ENCODE measurements around the gene RFX3.

RFX3 gene

DNA sequence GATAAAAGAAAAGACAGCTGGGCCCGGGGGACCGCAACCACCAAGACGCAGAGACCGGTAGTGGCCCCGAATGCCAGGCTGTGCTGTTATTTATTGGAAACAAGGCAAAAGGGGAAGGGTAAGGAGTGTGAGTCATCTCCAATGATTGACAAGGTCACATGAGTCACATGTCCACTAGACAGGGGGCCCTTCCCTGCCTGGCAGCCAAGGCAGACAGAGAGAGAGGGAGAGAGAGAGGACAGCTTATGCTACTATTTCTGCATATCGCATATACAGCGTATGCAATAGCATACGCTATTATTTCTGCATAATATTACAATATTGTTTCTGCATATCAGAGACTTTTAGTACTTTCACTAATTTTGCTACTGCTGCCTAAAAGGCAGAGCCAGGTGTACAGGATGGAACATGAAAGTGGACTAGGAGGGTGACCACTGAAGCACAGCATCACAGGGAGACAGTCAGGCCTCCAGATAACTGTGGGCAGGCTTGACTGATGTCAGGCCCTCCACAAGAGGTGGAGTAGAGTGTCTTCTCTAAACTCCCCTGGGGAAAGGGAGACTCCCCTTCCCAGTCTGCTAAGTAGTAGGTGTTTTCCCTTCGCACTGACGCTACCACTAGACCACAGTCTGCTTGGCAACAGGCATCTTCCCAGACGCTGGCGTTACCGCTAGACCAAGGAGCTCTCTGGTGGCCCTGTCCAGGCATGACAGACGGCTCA, 50.3 kb downstream of the RFX3 start:
- peak overlapping the region; percentile 27 for H3K4me3 Mint-ChIP-seq
- no peaks in the 10 kb centered on the region for H3K27me3 Mint-ChIP-seq
- peak overlapping the region; percentile 75 for H3K27ac Mint-ChIP-seq
- H3K9me3 Mint-ChIP-seq, result no peaks in the 10 kb centered on the region
- H3K4me1 Mint-ChIP-seq (ENCODE audit: low read depth), result peaks cover 76% of the 10 kb centered on the region
- peaks cover 42% of the 10 kb centered on the region for H3K36me3 Mint-ChIP-seq (ENCODE audit: low read depth)

DNA sequence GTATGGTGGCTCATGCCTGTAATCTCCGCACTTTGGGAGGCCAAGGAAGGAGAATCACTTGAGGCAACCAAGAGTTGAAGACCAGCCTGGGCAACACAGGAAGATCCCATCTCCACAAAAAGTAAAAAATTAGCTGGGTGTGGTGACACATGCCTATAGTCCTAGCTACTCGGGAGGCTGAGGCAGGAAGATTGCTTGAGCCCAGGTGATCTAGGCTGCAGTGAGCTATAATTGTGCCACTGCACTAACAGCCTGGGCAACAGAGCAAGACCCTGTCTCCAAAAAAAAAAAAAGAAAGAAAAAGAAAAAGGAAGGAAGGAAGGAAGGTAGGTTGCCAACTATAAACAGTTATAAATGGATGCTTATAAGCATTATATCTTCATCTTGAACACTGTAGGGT, 51.0 kb downstream of the RFX3 start:
- peaks cover 41% of the 10 kb centered on the region for H3K36me3 Mint-ChIP-seq (ENCODE audit: low read depth)
- no peaks in the 10 kb centered on the region for H3K9me3 Mint-ChIP-seq
- no peak overlapping the region for H3K4me3 Mint-ChIP-seq
- H3K27ac Mint-ChIP-seq, result peak overlapping the region; percentile 75
- H3K4me1 Mint-ChIP-seq (ENCODE audit: low read depth), result peaks cover 71% of the 10 kb centered on the region
- no peaks in the 10 kb centered on the region for H3K27me3 Mint-ChIP-seq

DNA sequence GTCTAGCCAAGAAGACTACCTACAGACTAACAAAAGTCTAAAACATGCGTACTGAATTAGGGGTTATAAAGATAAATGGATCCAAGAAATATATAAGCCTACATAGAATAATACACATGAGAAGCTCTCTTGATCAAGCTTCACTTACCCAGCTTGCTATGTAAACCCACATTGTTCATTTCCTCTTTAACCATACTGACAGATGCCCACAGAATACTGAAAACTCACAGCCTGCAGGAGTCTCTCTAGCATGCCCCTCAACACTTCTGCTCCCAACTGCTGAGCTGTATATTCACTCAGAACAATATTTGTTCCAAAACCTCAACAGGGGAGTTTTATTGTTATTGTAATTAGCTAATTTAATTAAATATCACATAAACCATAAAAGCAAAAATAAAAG, 52.4 kb downstream of the RFX3 start:
- Mint-ChIP-seq H3K9me3 (no peaks in the 10 kb centered on the region), H3K27me3 (no peaks in the 10 kb centered on the region), H3K4me1 (ENCODE audit: low read depth) (peaks cover 59% of the 10 kb centered on the region), H3K36me3 (ENCODE audit: low read depth) (peaks cover 30% of the 10 kb centered on the region), H3K4me3 (no peak overlapping the region), H3K27ac (peak overlapping the region; percentile 21)

DNA sequence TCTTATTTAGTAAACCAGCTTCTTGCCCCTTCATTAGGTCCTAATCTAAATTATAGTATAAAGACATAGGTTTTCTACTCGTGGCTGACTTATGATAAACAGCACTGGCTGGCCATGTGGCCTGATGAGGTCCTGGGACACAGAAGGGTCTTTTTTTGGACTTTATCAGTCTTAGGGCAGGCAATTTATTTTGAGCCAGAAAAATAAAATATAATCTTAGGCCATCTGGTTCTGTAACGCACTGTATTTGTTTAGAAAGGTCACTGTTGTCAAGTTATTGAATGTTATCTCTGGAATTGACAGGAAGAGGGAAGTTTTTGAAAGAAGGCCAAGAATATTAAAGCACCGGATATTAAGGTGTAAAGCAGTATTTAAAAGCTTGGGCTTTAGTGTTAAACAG, 53.9 kb downstream of the RFX3 start:
- no peak overlapping the region for H3K27ac Mint-ChIP-seq
- H3K9me3 Mint-ChIP-seq, result no peaks in the 10 kb centered on the region
- no peak overlapping the region for H3K4me3 Mint-ChIP-seq
- H3K27me3 Mint-ChIP-seq, result no peaks in the 10 kb centered on the region
- H3K4me1 Mint-ChIP-seq (ENCODE audit: low read depth), result peaks cover 53% of the 10 kb centered on the region
- H3K36me3 Mint-ChIP-seq (ENCODE audit: low read depth), result peaks cover 16% of the 10 kb centered on the region

DNA sequence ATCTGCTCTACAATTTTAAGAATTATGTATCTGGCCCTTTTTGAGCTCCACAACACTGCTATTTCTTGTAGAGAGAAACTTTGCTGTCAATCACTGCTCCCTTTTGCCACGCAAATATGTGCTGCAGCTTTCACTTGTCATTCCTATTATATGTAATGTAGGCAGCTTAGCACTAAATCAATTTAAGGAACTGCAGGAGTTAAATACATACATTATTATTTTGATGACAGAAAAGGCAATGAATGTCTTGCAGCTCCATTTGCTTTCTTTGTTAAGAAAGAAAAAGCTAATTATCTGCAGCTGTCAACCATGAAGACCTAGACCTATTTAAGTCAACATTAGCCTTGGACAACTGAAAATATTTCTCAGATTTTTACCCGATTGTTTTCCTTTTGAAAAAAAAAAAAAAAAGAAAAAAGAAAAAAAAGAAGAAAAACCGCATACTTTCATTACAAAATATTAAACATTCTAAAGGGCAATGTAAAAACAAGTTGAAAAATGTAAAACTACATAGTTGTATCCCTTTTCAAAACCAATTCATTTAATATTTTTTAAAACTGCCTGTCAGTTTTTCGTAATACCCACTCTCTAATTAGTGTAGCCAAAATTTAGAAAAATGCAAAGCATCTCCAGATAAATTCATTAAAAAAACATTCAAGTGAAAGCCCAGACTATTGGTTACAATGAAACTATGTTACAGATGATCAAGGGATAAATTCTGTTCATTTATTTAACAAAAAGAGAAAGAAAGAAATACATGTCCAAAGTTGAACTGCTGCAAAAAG, 57.2 kb downstream of the RFX3 start:
- peaks cover 10% of the 10 kb centered on the region for H3K36me3 Mint-ChIP-seq (ENCODE audit: low read depth)
- no peak overlapping the region for H3K27ac Mint-ChIP-seq
- H3K4me1 Mint-ChIP-seq (ENCODE audit: low read depth), result peaks cover 28% of the 10 kb centered on the region
- no peaks in the 10 kb centered on the region for H3K27me3 Mint-ChIP-seq
- H3K4me3 Mint-ChIP-seq, result no peak overlapping the region
- no peaks in the 10 kb centered on the region for H3K9me3 Mint-ChIP-seq

DNA sequence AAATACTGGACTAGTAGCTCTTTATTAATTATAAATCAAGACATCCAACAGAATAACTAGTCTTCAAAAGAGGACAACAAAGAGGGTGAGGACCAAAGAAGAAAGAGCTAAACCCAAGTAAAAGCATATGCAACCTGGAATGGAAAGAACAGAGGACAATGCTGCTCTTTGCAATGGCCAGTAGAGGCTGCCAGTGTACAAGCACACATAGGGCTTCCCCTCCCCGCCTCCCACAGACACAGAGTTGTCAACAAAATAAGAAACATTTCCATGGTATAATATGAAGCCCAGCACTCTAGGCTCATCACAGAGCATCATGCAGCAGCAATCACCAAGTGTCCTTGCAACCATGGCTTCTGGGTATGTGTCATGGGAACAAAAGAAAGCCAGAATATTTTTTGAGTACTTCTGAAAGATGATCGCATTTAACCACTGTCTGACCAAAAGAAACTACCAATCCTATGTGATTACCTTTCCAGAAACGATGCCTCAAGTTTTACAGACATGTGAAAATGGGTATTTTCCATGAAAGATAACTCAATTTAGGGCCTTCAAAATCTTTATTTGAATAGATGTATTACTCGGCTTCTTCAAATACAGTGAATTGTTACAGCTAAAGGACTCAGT, 58.1 kb downstream of the RFX3 start:
- Mint-ChIP-seq H3K4me3 (no peak overlapping the region), H3K27ac (peak overlapping the region; percentile 7), H3K36me3 (ENCODE audit: low read depth) (peaks cover 10% of the 10 kb centered on the region), H3K4me1 (ENCODE audit: low read depth) (peaks cover 20% of the 10 kb centered on the region), H3K9me3 (no peaks in the 10 kb centered on the region), H3K27me3 (no peaks in the 10 kb centered on the region)

DNA sequence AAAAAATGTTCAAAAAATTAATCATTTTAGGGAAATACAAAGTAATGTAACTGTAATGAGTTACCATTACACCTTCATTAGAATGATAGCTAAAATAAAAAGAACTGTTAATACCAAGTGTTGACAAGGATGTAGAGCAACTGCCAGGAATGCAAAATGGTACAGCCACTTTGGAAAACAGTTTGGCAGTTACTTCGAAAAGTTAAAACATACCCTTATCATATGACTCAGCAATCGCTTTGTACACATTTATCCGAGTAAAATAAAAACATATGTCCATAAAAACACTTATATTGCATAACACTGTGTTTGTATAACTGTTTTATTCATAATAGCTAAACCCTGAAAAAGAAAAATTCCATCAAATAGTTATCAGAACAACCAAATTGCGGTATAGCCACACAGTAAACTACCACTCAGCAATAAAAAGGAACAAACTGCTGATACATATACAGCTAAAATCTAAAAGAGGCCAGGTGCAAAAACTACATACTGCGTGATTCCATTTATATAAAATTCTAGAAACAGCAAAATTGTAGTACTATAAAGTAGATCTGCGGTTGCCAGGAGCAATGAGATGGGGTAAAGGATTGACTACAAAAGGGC, 61.7 kb downstream of the RFX3 start:
- Mint-ChIP-seq H3K27ac (no peak overlapping the region), H3K4me1 (ENCODE audit: low read depth) (peaks cover 13% of the 10 kb centered on the region), H3K9me3 (no peaks in the 10 kb centered on the region), H3K27me3 (no peaks in the 10 kb centered on the region), H3K4me3 (no peak overlapping the region), H3K36me3 (ENCODE audit: low read depth) (peaks cover 4% of the 10 kb centered on the region)

DNA sequence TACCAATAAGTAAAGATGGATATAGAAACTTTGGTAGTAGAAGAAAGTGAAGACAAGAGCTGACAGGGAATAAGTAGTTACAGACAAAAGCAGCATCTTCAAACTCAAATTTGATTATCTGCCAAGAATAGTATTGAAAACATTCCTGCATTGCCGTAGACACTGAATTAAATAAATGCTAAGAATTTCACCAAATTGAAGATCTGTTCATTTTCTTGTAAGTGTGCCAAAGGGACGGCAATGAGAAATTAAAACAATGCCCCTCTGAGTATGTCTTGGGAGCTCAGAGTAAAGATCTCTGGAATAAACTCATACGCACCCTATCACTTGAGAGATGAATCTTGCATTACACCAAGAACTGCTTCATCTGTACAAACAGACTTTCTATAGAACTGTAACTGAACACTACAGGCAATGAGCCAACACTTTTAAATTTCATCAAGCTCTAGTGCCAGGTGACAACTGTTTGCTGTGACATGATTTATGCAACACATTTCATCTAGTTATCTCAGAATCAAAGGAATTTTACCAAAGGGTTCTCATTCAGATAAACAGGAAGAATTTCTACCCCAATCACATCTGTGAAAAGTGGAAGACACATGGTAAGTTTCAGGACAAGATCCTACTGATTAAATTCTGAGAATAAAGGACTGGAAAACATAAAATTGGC, 66.9 kb downstream of the RFX3 start:
- Mint-ChIP-seq H3K27me3 (no peaks in the 10 kb centered on the region), H3K4me1 (ENCODE audit: low read depth) (no peaks in the 10 kb centered on the region), H3K4me3 (no peak overlapping the region), H3K36me3 (ENCODE audit: low read depth) (peaks cover 8% of the 10 kb centered on the region), H3K27ac (no peak overlapping the region), H3K9me3 (no peaks in the 10 kb centered on the region)

DNA sequence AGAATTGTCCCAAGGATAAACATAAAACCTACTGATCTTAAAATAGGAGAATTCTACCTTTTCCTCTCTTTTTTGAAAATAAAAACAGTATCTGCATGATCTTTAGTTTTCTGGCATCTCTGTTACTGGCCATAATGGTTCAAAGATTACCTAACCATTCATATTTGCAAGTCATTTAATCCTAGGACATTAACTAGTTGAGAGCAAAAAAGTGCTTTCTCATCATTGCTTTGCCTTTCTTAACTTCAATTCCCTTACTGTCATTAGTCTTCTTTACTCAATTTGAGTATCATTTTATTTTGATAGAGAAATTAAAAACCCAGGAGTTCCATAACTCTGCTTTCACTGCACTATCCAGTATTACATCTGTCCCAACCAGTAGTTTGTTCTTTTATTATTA, 68.6 kb downstream of the RFX3 start:
- no peaks in the 10 kb centered on the region for H3K4me1 Mint-ChIP-seq (ENCODE audit: low read depth)
- H3K27me3 Mint-ChIP-seq, result no peaks in the 10 kb centered on the region
- H3K27ac Mint-ChIP-seq, result no peak overlapping the region
- H3K9me3 Mint-ChIP-seq, result no peaks in the 10 kb centered on the region
- H3K4me3 Mint-ChIP-seq, result no peak overlapping the region
- peaks cover 8% of the 10 kb centered on the region for H3K36me3 Mint-ChIP-seq (ENCODE audit: low read depth)

DNA sequence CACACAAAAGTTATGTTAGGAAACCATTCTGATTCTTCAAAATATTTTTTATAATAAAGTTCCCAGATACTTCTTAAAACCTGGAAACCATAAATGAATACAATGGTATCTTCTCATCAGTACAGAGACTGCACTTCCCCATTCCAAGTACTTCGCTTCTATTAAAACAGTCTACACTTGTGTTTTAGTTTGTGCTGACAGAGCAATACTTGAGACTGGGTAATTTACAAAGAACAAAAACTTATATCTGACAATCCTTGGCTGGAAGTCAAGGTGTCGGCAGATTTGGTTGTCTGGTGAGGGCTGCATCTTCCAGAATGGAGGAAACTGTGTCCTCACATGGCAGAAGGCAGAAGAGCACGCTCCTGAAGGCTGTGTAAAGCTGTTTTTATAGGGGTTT, 70.1 kb downstream of the RFX3 start:
- no peak overlapping the region for H3K27ac Mint-ChIP-seq
- H3K4me3 Mint-ChIP-seq, result no peak overlapping the region
- no peaks in the 10 kb centered on the region for H3K27me3 Mint-ChIP-seq
- H3K36me3 Mint-ChIP-seq (ENCODE audit: low read depth), result peaks cover 13% of the 10 kb centered on the region
- no peaks in the 10 kb centered on the region for H3K4me1 Mint-ChIP-seq (ENCODE audit: low read depth)
- no peaks in the 10 kb centered on the region for H3K9me3 Mint-ChIP-seq

DNA sequence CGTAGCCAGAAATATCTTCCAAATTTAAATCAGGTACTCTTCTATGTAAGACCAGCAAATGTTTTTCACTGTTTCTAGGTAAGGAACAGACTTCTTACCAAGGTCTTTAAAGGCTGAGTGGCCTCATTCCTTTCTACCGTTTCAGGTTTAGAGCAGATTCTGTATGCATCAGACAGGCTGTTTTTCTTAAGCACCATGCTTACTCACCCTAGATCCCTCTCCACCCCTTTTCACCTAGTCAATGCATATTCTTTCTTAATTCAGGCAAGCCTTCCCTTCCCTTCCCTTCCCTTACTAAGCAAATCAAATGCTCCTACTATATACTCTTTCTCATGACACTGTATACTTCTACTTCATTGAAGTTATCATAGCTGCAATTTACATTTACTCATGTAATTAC, 70.7 kb downstream of the RFX3 start:
- Mint-ChIP-seq H3K36me3 (ENCODE audit: low read depth) (peaks cover 13% of the 10 kb centered on the region), H3K9me3 (no peaks in the 10 kb centered on the region), H3K27me3 (no peaks in the 10 kb centered on the region), H3K4me1 (ENCODE audit: low read depth) (no peaks in the 10 kb centered on the region), H3K4me3 (no peak overlapping the region), H3K27ac (no peak overlapping the region)

DNA sequence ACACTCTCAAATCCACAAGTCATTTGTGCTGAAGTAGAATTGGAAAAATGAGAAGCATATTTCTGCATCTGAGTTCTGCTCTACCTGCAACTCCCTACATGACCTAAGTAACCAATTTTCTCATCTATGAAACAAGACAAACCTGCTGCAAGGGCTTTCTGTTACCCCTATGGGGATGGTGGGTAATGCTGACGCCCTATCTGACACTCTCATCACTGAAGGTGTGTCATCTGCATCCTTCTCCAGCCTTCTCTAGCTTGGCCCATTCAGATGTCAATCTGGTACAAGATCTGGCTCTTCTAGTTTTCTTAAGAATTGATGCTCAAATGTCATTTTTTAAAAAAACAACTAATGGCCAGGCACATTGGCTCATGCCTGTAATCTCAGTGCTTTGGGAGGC, 73.8 kb downstream of the RFX3 start:
- Mint-ChIP-seq H3K4me1 (ENCODE audit: low read depth) (peaks cover 3% of the 10 kb centered on the region), H3K27ac (no peak overlapping the region), H3K9me3 (no peaks in the 10 kb centered on the region), H3K27me3 (no peaks in the 10 kb centered on the region), H3K4me3 (no peak overlapping the region), H3K36me3 (ENCODE audit: low read depth) (peaks cover 5% of the 10 kb centered on the region)

DNA sequence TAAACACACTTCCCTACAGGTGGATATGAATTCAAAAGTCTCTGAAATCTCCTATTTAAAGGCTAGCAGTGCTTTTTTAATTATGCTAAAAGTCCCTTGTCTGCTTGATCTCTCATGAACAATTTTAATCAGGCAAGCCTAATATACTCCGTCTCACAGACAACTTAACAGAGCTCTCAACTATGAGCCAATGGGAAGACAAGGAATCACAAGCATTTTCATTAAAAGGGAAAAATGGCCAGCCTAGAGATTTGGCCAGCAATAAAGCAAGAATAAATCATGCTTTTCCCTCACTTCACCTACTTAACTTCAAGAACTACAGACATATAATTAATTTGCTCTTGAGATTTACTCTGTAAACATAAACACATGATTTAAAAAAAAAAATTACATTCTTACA, 78.0 kb downstream of the RFX3 start:
- Mint-ChIP-seq H3K9me3 (no peaks in the 10 kb centered on the region), H3K27me3 (no peaks in the 10 kb centered on the region), H3K4me3 (no peak overlapping the region), H3K36me3 (ENCODE audit: low read depth) (peaks cover 13% of the 10 kb centered on the region), H3K27ac (no peak overlapping the region), H3K4me1 (ENCODE audit: low read depth) (peaks cover 3% of the 10 kb centered on the region)

DNA sequence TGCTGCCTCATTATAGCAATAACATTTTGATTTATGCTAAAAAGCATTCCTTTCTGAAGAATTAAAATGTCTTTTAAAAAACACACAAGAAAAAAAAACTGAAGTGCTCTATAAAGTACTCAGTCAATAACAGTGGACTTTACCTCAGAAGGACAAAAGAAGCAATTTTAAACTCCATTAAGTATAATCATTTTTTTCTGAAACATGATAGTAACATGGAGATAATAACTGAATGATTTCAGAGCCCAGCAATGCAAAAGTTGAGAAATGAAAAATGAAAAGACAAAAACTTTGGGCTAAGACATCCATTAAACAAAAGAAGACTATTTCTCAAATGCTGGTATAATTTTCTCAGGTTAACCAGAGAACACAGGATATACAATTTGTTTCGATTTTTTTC, 78.7 kb downstream of the RFX3 start:
- Mint-ChIP-seq H3K4me3 (no peak overlapping the region), H3K27me3 (no peaks in the 10 kb centered on the region), H3K36me3 (ENCODE audit: low read depth) (peaks cover 12% of the 10 kb centered on the region), H3K27ac (no peak overlapping the region), H3K4me1 (ENCODE audit: low read depth) (peaks cover 3% of the 10 kb centered on the region), H3K9me3 (no peaks in the 10 kb centered on the region)

DNA sequence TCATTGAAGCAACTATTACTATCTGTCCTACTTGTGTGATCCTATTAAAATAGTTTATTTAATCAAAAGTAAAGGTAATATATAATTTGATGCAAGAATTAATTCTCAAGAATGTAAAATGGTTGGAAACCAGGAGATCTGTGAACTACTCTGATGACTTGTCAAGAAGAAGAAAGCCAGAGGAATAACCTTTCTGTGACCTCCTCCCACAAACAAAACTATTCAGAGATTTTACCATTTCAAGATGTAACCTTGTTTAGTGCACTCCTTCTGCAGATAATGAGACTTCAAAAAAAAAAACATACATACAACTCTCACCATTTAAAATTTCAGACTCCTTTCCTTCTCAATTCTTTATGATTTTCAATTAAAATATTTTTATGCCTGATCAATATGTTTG, 79.5 kb downstream of the RFX3 start:
- Mint-ChIP-seq H3K9me3 (no peaks in the 10 kb centered on the region), H3K27me3 (no peaks in the 10 kb centered on the region), H3K36me3 (ENCODE audit: low read depth) (peaks cover 7% of the 10 kb centered on the region), H3K4me3 (no peak overlapping the region), H3K27ac (no peak overlapping the region), H3K4me1 (ENCODE audit: low read depth) (peaks cover 5% of the 10 kb centered on the region)
